CD4-positive, CD25-positive, alpha-beta regulatory T cell (primary cell): Measurements from ENCODE around the gene FOXL3. TPM values are rescaled to one million over a fixed set of nuclear protein-coding genes. Genes with fewer than 3 reads are reported as not detected.
"Not testable (repeated sequence)": the region's sequence is repeated elsewhere in the genome, so short reads cannot be mapped to it uniquely, and the experiment has no call there.

Experiments
- ATAC-seq, 2 donors: fragments of 150-1000 bp; cut with Tn5 transposase; one replicate each; pipeline ENCODE4 v1.10.0; 2021; ENCODE audit warnings: low read depth in 2 of 2, moderate number of reproducible peaks in 2 of 2, moderate library complexity in 1 of 2
- DNase-seq, 3 donors: peaks; one replicate each; pipeline versions ENCODE4 v3.0.0 to v3.0.0-alpha.2; 2012 to 2022; ENCODE audit warnings: mixed read lengths in 1 of 3
- H3K27ac ChIP-seq: one replicate; pipeline ENCODE4 v1.7.0; 2013; ENCODE audit warnings: mild to moderate bottlenecking, low read length; ENCODE audit not compliant: insufficient read depth, poor library complexity, severe bottlenecking
- H3K27me3 ChIP-seq: one replicate; pipeline ENCODE4 v1.7.0; 2013; ENCODE audit warnings: low read length; ENCODE audit not compliant: control insufficient read depth, insufficient read depth
- H3K36me3 ChIP-seq: one replicate; pipeline ENCODE4 v1.7.0; 2013; ENCODE audit warnings: mild to moderate bottlenecking, low read length, moderate library complexity; ENCODE audit not compliant: control insufficient read depth, insufficient read depth
- H3K4me1 ChIP-seq: 2 replicates; pipeline ENCODE4 v1.7.0; 2013; ENCODE audit warnings: mild to moderate bottlenecking, low read length; ENCODE audit not compliant: insufficient read depth, control insufficient read depth, poor library complexity, severe bottlenecking
- H3K4me3 ChIP-seq: one replicate; pipeline ENCODE4 v1.7.0; 2013; ENCODE audit warnings: low read depth, mild to moderate bottlenecking, low read length, moderate library complexity
- H3K9me3 ChIP-seq, 2 experiments: 1 replicate in 1 of 2; 2 replicates in 1 of 2; pipeline ENCODE4 v1.7.0; 2013; ENCODE audit warnings: low read length in 2 of 2, mild to moderate bottlenecking in 1 of 2, moderate library complexity in 1 of 2; ENCODE audit not compliant: control insufficient read depth in 2 of 2
- H3K27ac Mint-ChIP-seq, 3 donors: one replicate each; pipeline ENCODE4 v1.8.0; 2020 to 2022; ENCODE audit warnings: mild to moderate bottlenecking in 3 of 3, mixed read lengths in 3 of 3, moderate library complexity in 2 of 3
- H3K27me3 Mint-ChIP-seq: one replicate; pipeline ENCODE4 v1.8.0; 2022; ENCODE audit warnings: mild to moderate bottlenecking, mixed read lengths
- H3K36me3 Mint-ChIP-seq: one replicate; pipeline ENCODE4 v1.8.0; 2020; ENCODE audit warnings: mixed read lengths
- H3K4me1 Mint-ChIP-seq, 4 donors: one replicate each; pipeline ENCODE4 v1.8.0; 2020 to 2022; ENCODE audit warnings: mixed read lengths in 4 of 4, mild to moderate bottlenecking in 1 of 4
- H3K4me3 Mint-ChIP-seq, 4 donors: one replicate each; pipeline ENCODE4 v1.8.0; 2020 to 2022; ENCODE audit warnings: mild to moderate bottlenecking in 4 of 4, mixed read lengths in 4 of 4, moderate library complexity in 3 of 4
- H3K9me3 Mint-ChIP-seq, 7 donors: one replicate each; pipeline ENCODE4 v1.8.0; 2020 to 2022; ENCODE audit warnings: mixed read lengths in 7 of 7, mild to moderate bottlenecking in 3 of 7, moderate library complexity in 2 of 7
- polyA plus RNA-seq, 4 donors: library from polyadenylated mRNA; unstranded; fragments of 300-500 nt; fragmentation: Illumina TruSeq; gene quantifications; one replicate each; pipeline ENCODE4 v1.2.3, GENCODE V29; 2021
- total RNA-seq: library from RNA; stranded (reverse); gene quantifications from one replicate; pipeline ENCODE4 v1.2.3, GENCODE V29; 2022

Gene FOXL3
- total and polyA plus RNA-seq, 5 donors from 2014 or later = not detected

- DNase-seq = no peak
- H3K4me3 ChIP-seq = no peak overlapping the region
- H3K27ac Mint-ChIP-seq = peak overlapping the region in 2 of 3 donors; percentile 58 to 92
- H3K36me3 Mint-ChIP-seq = no peaks in the 10 kb centered on the region
- H3K4me1 ChIP-seq = peaks cover 8% of the 10 kb centered on the region
- H3K9me3 Mint-ChIP-seq = peaks cover 0 to 5% (median 0%) of the 10 kb centered on the region in 7 donors
- H3K4me3 Mint-ChIP-seq = peak overlapping the region in 1 of 4 donors; percentile 59
- no peaks in the 10 kb centered on the region for H3K36me3 ChIP-seq
- H3K27me3 Mint-ChIP-seq = no peaks in the 10 kb centered on the region
- peaks cover 0 to 12% (median 3%) of the 10 kb centered on the region in 4 donors for H3K4me1 Mint-ChIP-seq
- no peak for ATAC-seq
- H3K27ac ChIP-seq = no peak overlapping the region
- H3K27me3 ChIP-seq = no peaks in the 10 kb centered on the region
- no peaks in the 10 kb centered on the region for H3K9me3 ChIP-seq
Measured at GRCh38 chr7:334618-335357, 44.8 kb downstream of the FOXL3 start.

- peaks cover 8% of the 10 kb centered on the region for H3K4me1 ChIP-seq
- H3K4me3 ChIP-seq = no peak overlapping the region
- no peak for DNase-seq
- H3K27me3 ChIP-seq = no peaks in the 10 kb centered on the region
- H3K36me3 Mint-ChIP-seq = no peaks in the 10 kb centered on the region
- H3K27me3 Mint-ChIP-seq = no peaks in the 10 kb centered on the region
- H3K27ac Mint-ChIP-seq = peak overlapping the region in 1 of 3 donors; percentile 58
- peak overlapping the region in 1 of 4 donors; percentile 59 for H3K4me3 Mint-ChIP-seq
- H3K36me3 ChIP-seq = no peaks in the 10 kb centered on the region
- ATAC-seq = no peak
- H3K9me3 Mint-ChIP-seq = peaks cover 0 to 5% (median 0%) of the 10 kb centered on the region in 7 donors
- H3K9me3 ChIP-seq = no peaks in the 10 kb centered on the region
- peaks cover 0 to 12% (median 3%) of the 10 kb centered on the region in 4 donors for H3K4me1 Mint-ChIP-seq
- no peak overlapping the region for H3K27ac ChIP-seq
Measured at GRCh38 chr7:335358-336148, 45.6 kb downstream of the FOXL3 start.

GRCh38 chr7:336149-336533 lies 46.2 kb downstream of the FOXL3 start:
- H3K4me3 Mint-ChIP-seq, H3K36me3 Mint-ChIP-seq, H3K27me3 ChIP-seq, H3K27ac Mint-ChIP-seq, H3K4me1 ChIP-seq, H3K9me3 ChIP-seq, ATAC-seq, H3K4me3 ChIP-seq, H3K27me3 Mint-ChIP-seq, DNase-seq, H3K9me3 Mint-ChIP-seq, H3K36me3 ChIP-seq, H3K27ac ChIP-seq: not testable (repeated sequence)
- peaks cover 0 to 12% (median 3%) of the 10 kb centered on the region in 4 donors for H3K4me1 Mint-ChIP-seq

GRCh38 chr7:336810-337566 lies 47.0 kb downstream of the FOXL3 start:
- Histone ChIP-seq H3K4me3 (no peak overlapping the region), H3K27ac (no peak overlapping the region), H3K4me1 (peaks cover 8% of the 10 kb centered on the region), H3K27me3 (no peaks in the 10 kb centered on the region), H3K36me3 (no peaks in the 10 kb centered on the region), H3K9me3 (no peaks in the 10 kb centered on the region)
- no peak for DNase-seq
- peaks cover 0 to 4% (median 0%) of the 10 kb centered on the region in 7 donors for H3K9me3 Mint-ChIP-seq
- no peak overlapping the region for H3K27ac Mint-ChIP-seq
- no peaks in the 10 kb centered on the region for H3K27me3 Mint-ChIP-seq
- H3K36me3 Mint-ChIP-seq = no peaks in the 10 kb centered on the region
- H3K4me3 Mint-ChIP-seq = no peak overlapping the region
- H3K4me1 Mint-ChIP-seq = peaks cover 0 to 12% (median 3%) of the 10 kb centered on the region in 4 donors
- ATAC-seq = no peak

GRCh38 chr7:337567-337951 lies 47.6 kb downstream of the FOXL3 start:
- Mint-ChIP-seq H3K4me3 (no peak overlapping the region), H3K27ac (no peak overlapping the region), H3K27me3 (no peaks in the 10 kb centered on the region), H3K9me3 (peaks cover 0 to 4% (median 0%) of the 10 kb centered on the region in 7 donors), H3K36me3 (no peaks in the 10 kb centered on the region), H3K4me1 (peaks cover 0 to 12% (median 3%) of the 10 kb centered on the region in 4 donors)
- no peaks in the 10 kb centered on the region for H3K9me3 ChIP-seq
- ATAC-seq (no peak), DNase-seq (no peak)
- no peaks in the 10 kb centered on the region for H3K27me3 ChIP-seq
- H3K4me1 ChIP-seq = peaks cover 6% of the 10 kb centered on the region
- no peak overlapping the region for H3K27ac ChIP-seq
- no peaks in the 10 kb centered on the region for H3K36me3 ChIP-seq
- H3K4me3 ChIP-seq = no peak overlapping the region

- Mint-ChIP-seq H3K4me3 (no peak overlapping the region), H3K27me3 (no peaks in the 10 kb centered on the region), H3K9me3 (peaks cover 0 to 4% (median 0%) of the 10 kb centered on the region in 7 donors), H3K36me3 (no peaks in the 10 kb centered on the region), H3K4me1 (peaks cover 0 to 12% (median 3%) of the 10 kb centered on the region in 4 donors), H3K27ac (no peak overlapping the region)
- DNase-seq = no peak
- no peaks in the 10 kb centered on the region for H3K4me1 ChIP-seq
- H3K27me3 ChIP-seq = no peaks in the 10 kb centered on the region
- ATAC-seq = no peak
- no peaks in the 10 kb centered on the region for H3K9me3 ChIP-seq
- no peaks in the 10 kb centered on the region for H3K36me3 ChIP-seq
- no peak overlapping the region for H3K27ac ChIP-seq
- no peak overlapping the region for H3K4me3 ChIP-seq
Measured at GRCh38 chr7:338295-339061, 48.5 kb downstream of the FOXL3 start.

- Mint-ChIP-seq H3K27me3 (no peaks in the 10 kb centered on the region), H3K27ac (no peak overlapping the region), H3K36me3 (no peaks in the 10 kb centered on the region), H3K4me1 (peaks cover 0 to 12% (median 3%) of the 10 kb centered on the region in 4 donors), H3K4me3 (no peak overlapping the region), H3K9me3 (peaks cover 0 to 4% (median 0%) of the 10 kb centered on the region in 7 donors)
- DNase-seq (no peak), ATAC-seq (no peak)
- Histone ChIP-seq H3K4me1 (no peaks in the 10 kb centered on the region), H3K27me3 (no peaks in the 10 kb centered on the region), H3K27ac (no peak overlapping the region), H3K4me3 (no peak overlapping the region), H3K9me3 (no peaks in the 10 kb centered on the region), H3K36me3 (no peaks in the 10 kb centered on the region)
Measured at GRCh38 chr7:339062-339342, 49.0 kb downstream of the FOXL3 start.
